NCI-H1105 (cell line): ENCODE measurements around the gene KCNAB2.
"Not testable (repeated sequence)": the region's sequence is repeated elsewhere in the genome, so short reads cannot be mapped to it uniquely, and the experiment has no call there.

Experiments
- DNase-seq: peaks from one replicate; lab custom pipeline; 2025; lab: John Stamatoyannopoulos, UW

Gene KCNAB2

DNA sequence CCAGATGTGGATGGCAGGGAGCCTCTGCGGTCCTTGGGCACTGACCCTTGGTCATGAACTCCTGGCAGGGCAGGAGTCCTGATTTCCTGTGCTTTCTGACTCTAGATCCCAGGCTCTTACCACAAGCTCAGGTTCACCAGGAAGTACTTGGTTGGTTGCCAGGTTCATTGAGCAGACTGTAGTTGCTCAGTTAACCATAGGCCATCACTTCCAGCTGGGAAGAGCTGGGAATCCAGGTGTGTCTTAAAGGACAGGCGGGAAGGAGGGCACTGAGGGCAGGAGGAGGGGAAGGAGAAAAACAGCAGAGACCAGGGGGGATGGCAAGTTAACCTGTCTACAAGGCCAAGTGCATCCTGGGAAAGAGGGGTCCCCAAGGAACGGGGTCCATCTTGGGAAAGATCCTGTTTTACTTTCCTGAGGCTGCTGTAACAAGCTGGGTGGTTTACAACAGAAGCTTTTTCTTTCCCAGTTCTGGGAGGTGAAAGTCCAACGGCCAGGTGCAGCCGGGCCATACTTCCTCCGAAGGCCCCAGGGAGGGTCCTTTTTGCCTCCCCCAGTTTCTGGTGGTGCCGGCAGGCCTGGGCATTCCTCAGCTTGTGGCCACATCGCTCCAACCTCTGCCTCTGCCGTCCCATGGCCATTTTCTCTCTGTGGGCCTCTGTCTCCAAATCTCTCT is 11.6 kb downstream of the KCNAB2 start:
- DNase-seq: no peak

GRCh38 chr1:6059866-6060265 is 14.2 kb downstream of the KCNAB2 start:
- DNase-seq: no peak

- DNase-seq: no peak
Observed at GRCh38 chr1:6062670-6063069, 17.0 kb downstream of the KCNAB2 start.

DNA sequence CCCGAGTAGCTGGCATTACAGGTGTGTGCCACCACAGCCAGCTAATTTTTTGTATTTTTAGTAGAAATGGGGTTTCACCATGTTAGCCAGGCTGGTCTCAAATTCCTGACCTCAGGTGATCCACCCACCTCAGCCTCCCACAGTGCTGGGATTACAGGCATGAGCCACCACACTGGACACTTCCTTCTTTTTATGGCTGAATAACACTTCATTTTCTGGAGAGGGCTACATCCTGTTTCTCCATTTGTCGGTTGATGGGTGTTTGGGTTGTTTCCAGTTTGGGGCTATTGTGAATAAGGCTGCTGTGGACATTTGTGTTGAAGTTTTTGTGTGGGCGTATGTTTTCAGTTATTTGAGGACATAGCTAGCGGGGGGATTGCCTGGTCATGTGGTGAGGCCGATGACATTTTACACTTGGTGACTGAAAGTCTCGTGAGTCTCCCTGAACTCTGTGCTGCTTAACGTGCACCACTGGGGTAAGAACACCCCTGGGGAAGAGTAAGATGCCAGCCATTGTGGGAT is 17.9 kb downstream of the KCNAB2 start:
- DNase-seq: not testable (repeated sequence)

- no peak for DNase-seq
Observed at GRCh38 chr1:6065093-6065858, 19.6 kb downstream of the KCNAB2 start.

GRCh38 chr1:6066680-6067079 is 21.0 kb downstream of the KCNAB2 start:
- no peak for DNase-seq

- DNase-seq: no peak
Observed at GRCh38 chr1:6068073-6068472, 22.4 kb downstream of the KCNAB2 start.

DNA sequence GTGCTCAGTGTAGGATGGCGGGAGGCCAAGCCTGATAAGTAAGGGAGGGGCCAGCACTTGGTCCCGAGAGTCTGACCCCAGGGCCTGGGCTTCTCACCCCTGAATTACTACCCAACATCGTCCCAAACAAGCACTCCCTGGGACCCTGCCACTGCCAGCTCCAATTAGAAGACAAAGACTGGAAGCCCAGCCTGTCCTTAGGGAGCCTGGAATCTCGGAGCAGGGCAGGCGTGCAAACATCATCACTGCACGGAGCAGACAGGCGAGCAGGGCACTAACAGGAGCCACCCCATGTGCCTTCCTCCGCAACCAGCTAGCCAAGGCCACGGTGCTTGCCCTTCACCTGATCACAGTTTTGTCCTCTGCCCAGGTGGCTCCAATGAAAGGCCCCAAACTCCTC is 23.2 kb downstream of the KCNAB2 start:
- DNase-seq: no peak

- no peak for DNase-seq
Observed at GRCh38 chr1:6069573-6069972, 23.9 kb downstream of the KCNAB2 start.

GRCh38 chr1:6070450-6070974 is 24.8 kb downstream of the KCNAB2 start:
- no peak for DNase-seq

DNA sequence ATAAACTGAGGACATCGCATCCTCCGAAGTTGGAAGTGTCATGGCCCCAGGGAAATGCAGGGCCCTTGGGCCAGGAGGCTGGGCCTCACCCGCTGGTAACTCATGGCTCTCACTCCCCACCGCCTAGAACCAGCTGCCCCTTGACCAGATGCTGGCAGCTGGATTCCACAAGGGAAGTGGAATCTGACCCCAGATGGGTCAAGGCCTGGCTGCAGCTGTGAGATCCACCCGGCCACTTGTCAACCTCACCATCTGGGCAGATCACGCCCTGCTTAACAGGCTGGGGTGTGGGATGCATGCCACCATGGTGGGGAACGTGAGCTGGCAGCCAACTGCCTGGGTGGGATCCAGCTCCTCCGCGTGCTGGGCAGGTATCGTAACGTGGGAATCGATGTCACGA is 25.5 kb downstream of the KCNAB2 start:
- DNase-seq: no peak

DNA sequence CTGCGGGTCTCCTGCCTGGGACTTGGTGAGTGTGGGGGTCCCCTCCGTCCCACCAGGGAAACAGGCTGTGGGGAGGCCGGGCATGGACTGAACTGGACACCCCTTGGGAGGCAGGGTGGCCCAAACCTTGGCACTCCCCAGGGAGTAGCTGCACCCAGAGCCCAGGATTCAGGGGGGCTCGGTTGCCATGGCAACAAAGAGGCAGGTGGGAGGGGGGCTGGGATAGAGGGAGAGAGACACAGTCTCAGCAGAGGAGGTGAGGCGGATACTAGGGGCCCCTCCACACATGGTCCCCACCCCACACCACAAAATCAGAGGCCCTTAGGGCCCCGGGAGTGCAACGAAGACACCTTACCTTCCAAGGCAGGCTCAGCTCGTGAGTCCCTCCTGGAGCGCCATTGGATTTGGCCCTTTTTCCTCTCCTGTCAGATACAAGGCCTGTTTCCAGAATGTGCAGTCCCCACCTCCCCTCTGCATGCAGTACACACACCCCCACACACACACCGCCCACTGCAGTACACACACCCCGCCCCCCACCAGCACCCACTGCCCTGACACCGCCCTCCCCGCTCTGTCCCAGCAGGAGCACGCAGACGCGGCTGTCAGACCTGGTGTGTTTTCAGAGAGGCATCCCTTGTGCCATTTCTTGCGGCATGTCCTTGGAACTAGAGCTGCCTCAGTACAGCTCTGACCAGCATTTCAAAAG is 27.2 kb downstream of the KCNAB2 start:
- DNase-seq: no peak

DNA sequence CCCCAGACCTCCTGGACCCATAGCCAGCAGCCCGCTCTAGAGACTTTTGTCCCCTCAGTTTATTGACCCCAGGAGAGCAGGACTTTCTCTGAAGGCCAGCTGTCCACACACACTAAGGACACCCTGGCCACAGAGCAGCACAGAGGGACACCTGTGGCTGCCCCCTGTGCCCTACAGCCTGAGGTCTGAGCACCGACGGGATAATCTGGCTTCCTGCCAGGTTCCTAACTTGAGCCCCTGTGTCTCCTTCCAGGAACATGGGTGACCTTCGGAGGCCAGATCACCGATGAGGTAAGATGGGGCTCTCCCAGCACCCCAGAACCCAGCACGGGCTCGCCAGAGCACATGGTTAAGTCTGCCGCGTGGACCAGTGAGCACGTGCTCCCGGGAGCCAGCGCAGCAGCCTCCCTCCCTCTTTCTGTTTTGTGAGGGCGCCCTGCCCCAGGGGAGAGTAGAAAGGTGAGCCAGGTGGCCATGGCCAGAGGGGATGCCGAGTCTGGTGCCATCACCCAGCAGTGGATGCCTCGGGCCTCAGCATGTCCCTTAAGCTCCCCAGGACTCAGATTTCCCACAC is 27.9 kb downstream of the KCNAB2 start:
- no peak for DNase-seq

DNA sequence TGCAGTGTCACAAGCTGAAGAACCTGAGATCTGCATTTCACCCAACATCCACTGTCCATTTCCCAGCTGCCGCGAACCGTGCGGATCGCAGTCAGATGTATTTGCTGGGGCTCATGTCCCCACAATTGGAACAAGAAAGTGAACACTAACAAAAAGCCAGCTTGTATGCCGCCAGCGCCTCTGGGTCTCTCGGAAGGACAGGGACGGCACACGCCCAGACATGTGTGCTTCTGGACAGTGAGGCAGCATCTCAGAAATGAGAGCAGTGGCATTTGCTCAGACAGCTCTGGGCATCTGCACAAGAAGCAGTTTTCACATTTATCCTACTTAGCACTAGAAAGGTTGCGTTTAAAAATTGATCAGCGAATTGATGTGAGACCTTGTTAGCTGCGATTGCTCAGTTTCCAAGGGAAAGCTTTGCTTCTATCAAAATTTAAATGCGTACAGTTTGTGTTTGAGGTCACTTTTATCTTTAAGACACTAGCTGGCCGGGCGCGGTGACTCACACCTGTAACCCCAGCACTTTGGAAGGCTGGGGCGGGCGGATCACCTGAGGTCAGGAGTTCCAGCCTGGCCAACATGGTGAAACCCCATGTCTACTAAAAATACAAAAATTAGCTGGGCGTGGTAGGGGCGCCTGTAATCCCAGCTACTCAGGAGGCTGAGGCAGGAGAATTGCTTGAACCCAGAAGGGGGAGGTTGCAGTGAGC is 28.7 kb downstream of the KCNAB2 start:
- DNase-seq: no peak

DNA sequence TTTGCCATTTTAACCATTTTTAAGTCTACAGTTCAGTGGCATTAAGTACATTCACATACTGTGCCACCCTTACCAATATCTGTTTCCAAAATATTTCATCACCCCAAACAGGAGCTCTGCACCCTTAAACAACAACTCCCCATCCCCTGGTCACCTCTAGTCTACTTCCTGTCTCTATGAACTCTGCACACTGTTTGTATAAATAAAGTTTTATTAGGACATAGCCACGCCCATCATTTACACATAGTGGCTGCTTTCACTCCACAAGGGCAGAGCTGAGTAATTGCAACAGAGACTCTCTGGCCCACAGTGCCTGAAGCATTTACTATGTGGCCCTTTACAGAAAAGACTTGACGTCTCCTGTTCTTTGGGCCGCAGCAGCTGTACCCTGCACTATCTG is 30.1 kb downstream of the KCNAB2 start:
- DNase-seq: no peak

DNA sequence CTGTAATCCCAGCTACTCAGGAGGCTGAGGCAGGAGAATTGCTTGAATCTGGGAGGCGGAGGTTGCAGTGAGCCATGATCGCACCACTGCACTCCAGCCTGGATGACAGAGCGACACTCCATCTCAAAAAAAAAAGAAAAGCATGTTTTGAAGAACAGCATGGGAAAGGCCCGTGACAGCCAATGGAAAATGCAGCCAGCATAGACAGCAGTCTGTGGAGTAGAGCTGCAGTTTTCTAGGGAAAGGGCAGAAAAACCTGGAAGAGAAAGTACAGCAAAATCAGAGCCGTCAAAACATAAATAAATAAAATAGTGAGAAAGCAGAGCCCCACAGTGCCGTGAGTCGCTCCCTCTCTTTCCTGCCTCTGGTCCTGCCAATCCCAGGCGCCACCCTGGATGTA is 31.4 kb downstream of the KCNAB2 start:
- not testable (repeated sequence) for DNase-seq

DNA sequence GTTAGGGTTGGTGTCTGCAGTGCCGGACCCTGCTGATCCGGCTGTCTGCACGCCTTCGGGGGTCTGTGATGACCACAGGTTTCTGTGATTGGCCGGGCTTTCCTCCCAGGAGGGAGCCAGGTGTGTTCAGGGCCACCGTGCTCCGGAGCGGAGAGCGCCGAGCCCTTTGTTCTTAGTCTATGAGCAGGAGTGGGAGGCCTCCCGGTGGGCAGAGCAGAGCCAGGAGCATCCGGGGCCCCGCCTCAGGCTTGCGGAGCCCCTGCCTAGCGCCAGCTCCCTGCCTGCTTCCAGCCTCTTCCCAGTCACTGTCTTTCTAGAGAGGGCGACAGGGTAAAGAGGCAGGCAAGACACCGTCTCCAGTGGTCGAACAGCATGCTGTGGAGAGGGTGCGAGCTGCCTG is 31.8 kb downstream of the KCNAB2 start:
- no peak for DNase-seq

- DNase-seq: no peak
Observed at GRCh38 chr1:6077919-6078318, 32.2 kb downstream of the KCNAB2 start.

DNA sequence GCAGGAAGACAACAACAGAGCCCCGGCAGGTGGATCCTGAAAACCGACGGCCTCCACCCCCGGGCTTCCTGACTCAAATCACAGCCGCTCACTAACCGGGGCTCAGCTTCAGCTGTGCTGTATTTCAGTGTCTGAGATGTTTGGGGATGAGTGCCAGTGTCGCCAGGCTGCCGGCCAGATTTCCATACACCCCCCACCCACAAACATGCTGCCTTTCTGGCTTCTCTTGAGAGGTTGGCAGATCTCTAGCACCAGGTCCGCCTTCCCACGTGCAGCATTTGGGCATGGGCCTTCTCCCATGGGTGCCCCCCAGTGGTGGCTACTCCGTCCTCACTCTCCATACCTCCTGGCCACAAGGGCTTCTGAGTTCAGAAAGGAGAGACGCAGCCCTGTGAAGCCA is 34.8 kb downstream of the KCNAB2 start:
- DNase-seq: no peak

- no peak for DNase-seq
Observed at GRCh38 chr1:6081901-6082300, 36.2 kb downstream of the KCNAB2 start.

DNA sequence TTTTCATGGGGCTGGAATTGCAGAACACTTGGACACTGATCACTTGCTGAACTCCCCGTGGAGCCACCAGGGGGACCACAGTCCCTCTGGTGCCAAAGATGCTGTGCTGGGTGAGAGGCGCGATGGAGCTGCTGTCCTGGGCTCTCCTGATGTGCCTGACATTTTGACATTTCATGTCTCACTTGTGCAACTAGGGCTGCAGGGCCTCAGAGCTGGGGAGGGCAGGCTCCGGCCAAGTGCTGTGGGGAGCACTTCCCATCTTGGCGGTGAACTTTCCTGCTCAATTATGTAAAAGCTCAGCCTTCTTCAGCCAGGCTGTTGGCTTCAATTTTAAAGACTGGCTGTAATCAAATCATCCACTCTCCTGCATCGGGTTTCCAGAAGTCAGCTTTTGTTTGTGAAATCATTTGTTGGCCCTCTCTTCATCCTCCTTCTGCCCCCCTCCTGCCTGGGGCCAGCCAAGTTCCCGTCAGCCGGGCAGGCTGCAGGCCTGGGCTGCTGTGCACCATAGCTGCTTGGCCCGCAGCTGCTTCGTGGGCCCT is 36.8 kb downstream of the KCNAB2 start:
- no peak for DNase-seq
